A673 (cell line): ENCODE results near the gene C10orf95. TPM values are rescaled to one million over a fixed set of nuclear protein-coding genes. Genes with fewer than 3 reads are reported as not detected.

Source experiments
- BruUV-seq: library from RNA; stranded (reverse); fragments of 400-500 nt; replicated peaks from 2 replicates; lab custom pipeline; 2021; lab: Mats Ljungman, UMichigan
- CTCF ChIA-PET: fragments of 300-600 bp; sonication (Branson Sonifier 250); formaldehyde crosslinking; loops from one replicate; lab custom pipeline; 2022; ENCODE audit warnings: antibody characterized with exemption; lab: Charles Lee
- POLR2A ChIA-PET: fragments of 300-600 bp; sonication (Branson Sonifier 250); formaldehyde crosslinking; loops from one replicate; lab custom pipeline; 2022; ENCODE audit warnings: antibody characterized with exemption; ENCODE audit not compliant: low non-redundant PET; lab: Charles Lee
- DNase-seq: peaks from one replicate; pipeline ENCODE4 v3.0.0-alpha.2; 2015; ENCODE audit warnings: low spot score
- H3K27ac ChIP-seq: fragments of 200-600 bp; sonication (generic); 2 replicates; pipeline ENCODE4 v1.5.1; 2016; ENCODE audit warnings: mixed run types, low read depth, mild to moderate bottlenecking, mixed read lengths, antibody characterized with exemption, low read length; ENCODE audit not compliant: poor library complexity, severe bottlenecking
- H3K27me3 ChIP-seq: fragments of 200-600 bp; sonication (generic); replicated peaks from 2 replicates; pipeline ENCODE4 v1.6.1; 2017; ENCODE audit warnings: mixed run types, low read depth, mild to moderate bottlenecking, mixed read lengths, antibody characterized with exemption, low read length; ENCODE audit not compliant: insufficient read depth, poor library complexity
- H3K36me3 ChIP-seq: fragments of 200-600 bp; sonication (generic); 2 replicates; pipeline ENCODE4 v1.6.1; 2016; ENCODE audit warnings: mixed run types, mild to moderate bottlenecking, mixed read lengths, antibody characterized with exemption, low read length; ENCODE audit not compliant: insufficient read depth, poor library complexity, severe bottlenecking
- H3K4me1 ChIP-seq: fragments of 200-600 bp; sonication (generic); 2 replicates; pipeline ENCODE4 v1.6.1; 2017; ENCODE audit warnings: mixed run types, mild to moderate bottlenecking, mixed read lengths, antibody characterized with exemption, low read length; ENCODE audit not compliant: insufficient read depth, poor library complexity, severe bottlenecking
- H3K4me3 ChIP-seq: fragments of 200-600 bp; sonication (generic); 2 replicates; pipeline ENCODE4 v1.5.1; 2016; ENCODE audit warnings: low read depth, mixed run types, mild to moderate bottlenecking, mixed read lengths, low read length; ENCODE audit not compliant: poor library complexity, severe bottlenecking
- H3K9me3 ChIP-seq: fragments of 200-600 bp; sonication (generic); 2 replicates; pipeline ENCODE4 v1.6.1; 2016; ENCODE audit warnings: mixed run types, low read depth, mild to moderate bottlenecking, mixed read lengths, antibody characterized with exemption, low read length; ENCODE audit not compliant: poor library complexity, severe bottlenecking
- CTCF ChIP-seq: fragments of 300-800, 200-600 bp; sonication (generic); conservative IDR thresholded peaks from 2 replicates; pipeline ENCODE4 v1.5.1; 2017; ENCODE audit warnings: low read depth, mild to moderate bottlenecking, antibody characterized with exemption, low read length, moderate library complexity, mixed read lengths
- EZH2 ChIP-seq: fragments of 200-600 bp; sonication (generic); IDR thresholded peaks from 2 replicates; pipeline ENCODE4 v1.6.1; 2017; ENCODE audit warnings: borderline replicate concordance, low read depth, mild to moderate bottlenecking, mixed read lengths, antibody characterized with exemption, low read length; ENCODE audit not compliant: poor library complexity, severe bottlenecking
- intact Hi-C: fragments of 100-400 bp; cut with micrococcal nuclease; formaldehyde crosslinking; loops from one replicate; pipeline ENCODE4 v1.10.0; 2022; ENCODE audit not compliant: unreplicated experiment
- total RNA-seq: library from RNA; stranded (reverse); gene quantifications from 2 replicates; pipeline ENCODE4 v1.2.3, GENCODE V29; 2021

C10orf95 gene
- total RNA-seq, 1 experiment from 2014 or later: not detected

GRCh38 chr10:102468683-102469082, 17.3 kb upstream of the C10orf95 start:
- Histone ChIP-seq H3K4me1 (no peaks in the 10 kb centered on the region), H3K4me3 (no peak overlapping the region), H3K36me3 (no peaks in the 10 kb centered on the region), H3K9me3 (no peaks in the 10 kb centered on the region), H3K27ac (no peak overlapping the region), H3K27me3 (no peaks in the 10 kb centered on the region)
- ChIA-PET CTCF (no interaction called here), POLR2A (no interaction called here)
- DNase-seq: no peak
- intact Hi-C loops: no loop called here
- BruUV-seq: no TSS peak
- TF ChIP-seq CTCF (no peak), EZH2 (no peak)

- intact Hi-C loops: no loop called here
- ChIA-PET CTCF (no interaction called here), POLR2A (no interaction called here)
- Histone ChIP-seq H3K4me3 (no peak overlapping the region), H3K36me3 (no peaks in the 10 kb centered on the region), H3K27me3 (no peaks in the 10 kb centered on the region), H3K27ac (no peak overlapping the region), H3K9me3 (no peaks in the 10 kb centered on the region), H3K4me1 (no peaks in the 10 kb centered on the region)
- TF ChIP-seq CTCF (no peak), EZH2 (no peak)
- no TSS peak for BruUV-seq
- DNase-seq: no peak
These were observed 16.7 kb upstream of the C10orf95 start for GRCh38 chr10:102467971-102468438.

DNA sequence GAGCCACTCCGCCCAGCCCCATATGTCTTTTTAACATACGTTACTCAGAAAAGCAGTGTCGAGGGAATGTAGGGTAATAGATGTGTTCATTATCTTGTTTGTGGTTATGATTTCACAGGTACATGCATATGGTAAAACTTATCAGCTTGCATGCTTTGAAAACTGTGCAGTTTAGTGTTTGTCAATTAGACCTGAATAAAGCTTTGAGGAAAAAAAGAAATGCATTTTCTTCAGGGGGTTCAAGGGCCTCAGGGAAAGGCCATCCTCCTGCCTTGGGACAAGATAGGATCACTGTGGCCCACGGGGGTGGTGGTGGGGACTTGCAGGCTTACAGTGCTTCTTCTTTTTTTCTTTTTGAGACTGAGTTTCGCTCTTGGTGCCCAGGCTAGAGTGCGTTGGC, 16.0 kb upstream of the C10orf95 start:
- POLR2A ChIA-PET: no interaction called here
- no peak for DNase-seq
- TF ChIP-seq EZH2: no peak
- no peak for TF ChIP-seq CTCF
- H3K36me3 ChIP-seq: no peaks in the 10 kb centered on the region
- no peak overlapping the region for H3K27ac ChIP-seq
- CTCF ChIA-PET: no interaction called here
- BruUV-seq: no TSS peak
- H3K4me1 ChIP-seq: no peaks in the 10 kb centered on the region
- H3K9me3 ChIP-seq: no peaks in the 10 kb centered on the region
- intact Hi-C loops: no loop called here
- no peak overlapping the region for H3K4me3 ChIP-seq
- H3K27me3 ChIP-seq: no peaks in the 10 kb centered on the region
